GM12892 (cell line): ENCODE results near the gene RRBP1.

Experiments
- POLR2A ChIP-seq: IDR thresholded peaks from 2 replicates; pipeline ENCODE4 v1.6.1; 2011; ENCODE audit warnings: low read depth, low read length, control low read depth
- POLR2AphosphoS5 ChIP-seq: IDR thresholded peaks from 2 replicates; pipeline ENCODE4 v1.6.1; 2011; ENCODE audit warnings: low read depth, low read length, control low read depth
- TAF1 ChIP-seq: IDR thresholded peaks from 2 replicates; pipeline ENCODE4 v1.6.1; 2011; ENCODE audit warnings: low read depth, mild to moderate bottlenecking, control low read depth, low read length, borderline replicate concordance

- no peak for TF ChIP-seq POLR2A
- TF ChIP-seq POLR2AphosphoS5, result no peak
- TF ChIP-seq TAF1, result no peak
These were observed 15.1 kb upstream of the RRBP1 start for GRCh38 chr20:17697171-17697570.
